PC-9 (cell line): ENCODE data around the gene OFD1.

Source experiments
- CTCF ChIP-seq: fragments of 200-600 bp; sonication (generic); conservative IDR thresholded peaks from 2 replicates; pipeline ENCODE4 v1.6.1; 2017; ENCODE audit warnings: mixed run types, antibody characterized with exemption, mild to moderate bottlenecking, moderate library complexity
- EZH2 ChIP-seq: fragments of 200-600 bp; sonication (generic); IDR thresholded peaks from 2 replicates; pipeline ENCODE4 v1.8.0; 2017; ENCODE audit warnings: antibody characterized with exemption, low read depth

GRCh38 chrX:13764281-13764680 lies 29.7 kb downstream of the OFD1 start:
- TF ChIP-seq CTCF (no peak), EZH2 (no peak)
